Lower leg skin (tissue), 3 donors: Measurements from ENCODE around the gene CASKIN2.

Experiments used
- POLR2A ChIP-seq, 2 donors: fragments of 450-650 bp; IDR thresholded peaks; one replicate each; pipeline ENCODE4 v1.6.1; 2016 to 2017; ENCODE audit warnings: antibody characterized with exemption in 2 of 2, mild to moderate bottlenecking in 1 of 2, moderate library complexity in 1 of 2
- TF ChIP-seq, protein P1 (sequence below), 3 donors: fragments of 450-650 bp; IDR thresholded peaks; one replicate each; pipeline ENCODE4 v1.5.1; 2016; ENCODE audit warnings: antibody characterized with exemption in 3 of 3, mild to moderate bottlenecking in 3 of 3, moderate library complexity in 2 of 3

DNA sequence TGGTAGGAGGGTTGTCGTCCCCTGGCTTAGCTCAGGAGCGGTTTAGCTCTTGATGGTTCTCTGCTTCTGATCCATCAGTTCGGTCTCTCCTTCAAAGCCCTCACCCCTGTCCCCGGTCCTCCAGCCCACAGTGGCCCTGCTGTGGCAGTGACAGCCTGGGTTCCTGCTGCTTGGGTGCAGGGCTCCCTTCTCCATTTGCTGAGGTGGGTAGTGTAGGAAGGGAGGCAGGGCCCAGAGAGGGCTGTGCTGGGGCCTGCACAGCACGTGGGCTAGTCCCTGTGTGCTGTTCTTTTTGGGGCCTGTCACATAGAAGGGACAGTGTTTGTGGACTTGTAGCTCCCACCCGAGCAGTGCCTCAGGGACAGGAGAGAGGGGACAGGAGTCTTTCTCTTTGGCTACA, 40.6 kb downstream of the CASKIN2 start:
- TF ChIP-seq, protein P1, sequence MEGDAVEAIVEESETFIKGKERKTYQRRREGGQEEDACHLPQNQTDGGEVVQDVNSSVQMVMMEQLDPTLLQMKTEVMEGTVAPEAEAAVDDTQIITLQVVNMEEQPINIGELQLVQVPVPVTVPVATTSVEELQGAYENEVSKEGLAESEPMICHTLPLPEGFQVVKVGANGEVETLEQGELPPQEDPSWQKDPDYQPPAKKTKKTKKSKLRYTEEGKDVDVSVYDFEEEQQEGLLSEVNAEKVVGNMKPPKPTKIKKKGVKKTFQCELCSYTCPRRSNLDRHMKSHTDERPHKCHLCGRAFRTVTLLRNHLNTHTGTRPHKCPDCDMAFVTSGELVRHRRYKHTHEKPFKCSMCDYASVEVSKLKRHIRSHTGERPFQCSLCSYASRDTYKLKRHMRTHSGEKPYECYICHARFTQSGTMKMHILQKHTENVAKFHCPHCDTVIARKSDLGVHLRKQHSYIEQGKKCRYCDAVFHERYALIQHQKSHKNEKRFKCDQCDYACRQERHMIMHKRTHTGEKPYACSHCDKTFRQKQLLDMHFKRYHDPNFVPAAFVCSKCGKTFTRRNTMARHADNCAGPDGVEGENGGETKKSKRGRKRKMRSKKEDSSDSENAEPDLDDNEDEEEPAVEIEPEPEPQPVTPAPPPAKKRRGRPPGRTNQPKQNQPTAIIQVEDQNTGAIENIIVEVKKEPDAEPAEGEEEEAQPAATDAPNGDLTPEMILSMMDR (IDR thresholded peaks at IDR 0.05) = no peak
- TF ChIP-seq POLR2A (IDR thresholded peaks at IDR 0.05) = no peak
